Esophagus muscularis mucosa (tissue), 3 donors: ENCODE results near the gene ACVR1B.

Experiments
- POLR2AphosphoS5 ChIP-seq, 2 donors: sonication (generic); formaldehyde crosslinking; IDR thresholded peaks; one replicate each; pipeline ENCODE4 v1.6.1; 2017; ENCODE audit warnings: antibody characterized with exemption in 2 of 2
- TF ChIP-seq, protein P1 (sequence below), 3 experiments: fragments of 200-600 bp in 2 of 3; fragments of 450-650 bp in 1 of 3; sonication (generic) in 2 of 3; IDR thresholded peaks; one replicate each; pipeline ENCODE4 v1.5.1; 2017 to 2019; ENCODE audit warnings: antibody characterized with exemption in 3 of 3, mild to moderate bottlenecking in 2 of 3, moderate library complexity in 1 of 3

DNA sequence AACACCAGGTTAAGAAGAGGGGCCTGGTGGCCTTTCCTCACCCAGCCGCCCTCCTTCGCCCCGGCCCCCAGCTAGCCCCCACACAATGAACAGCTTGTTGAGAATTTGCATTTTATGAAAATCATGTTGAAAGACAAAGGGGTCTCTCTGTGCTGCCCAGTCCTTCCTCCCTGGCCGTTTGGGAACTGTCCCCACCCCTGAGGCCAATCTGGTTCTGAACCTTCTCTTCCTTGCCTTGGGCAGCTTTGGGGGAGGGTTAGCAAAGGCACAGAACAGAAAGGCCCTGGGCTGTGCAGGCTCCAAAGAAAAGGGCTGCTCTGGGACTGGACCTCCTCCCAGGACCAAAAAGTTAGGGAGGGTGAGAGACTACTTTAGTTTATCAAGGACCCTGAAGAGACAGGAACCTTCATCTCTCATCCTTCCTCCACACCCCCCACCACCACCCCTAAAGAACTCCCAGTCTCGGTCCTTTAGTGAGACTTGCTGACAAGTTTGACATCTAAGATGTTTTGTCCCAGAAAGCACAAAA is 56.5 kb downstream of the ACVR1B start:
- TF ChIP-seq, protein P1, sequence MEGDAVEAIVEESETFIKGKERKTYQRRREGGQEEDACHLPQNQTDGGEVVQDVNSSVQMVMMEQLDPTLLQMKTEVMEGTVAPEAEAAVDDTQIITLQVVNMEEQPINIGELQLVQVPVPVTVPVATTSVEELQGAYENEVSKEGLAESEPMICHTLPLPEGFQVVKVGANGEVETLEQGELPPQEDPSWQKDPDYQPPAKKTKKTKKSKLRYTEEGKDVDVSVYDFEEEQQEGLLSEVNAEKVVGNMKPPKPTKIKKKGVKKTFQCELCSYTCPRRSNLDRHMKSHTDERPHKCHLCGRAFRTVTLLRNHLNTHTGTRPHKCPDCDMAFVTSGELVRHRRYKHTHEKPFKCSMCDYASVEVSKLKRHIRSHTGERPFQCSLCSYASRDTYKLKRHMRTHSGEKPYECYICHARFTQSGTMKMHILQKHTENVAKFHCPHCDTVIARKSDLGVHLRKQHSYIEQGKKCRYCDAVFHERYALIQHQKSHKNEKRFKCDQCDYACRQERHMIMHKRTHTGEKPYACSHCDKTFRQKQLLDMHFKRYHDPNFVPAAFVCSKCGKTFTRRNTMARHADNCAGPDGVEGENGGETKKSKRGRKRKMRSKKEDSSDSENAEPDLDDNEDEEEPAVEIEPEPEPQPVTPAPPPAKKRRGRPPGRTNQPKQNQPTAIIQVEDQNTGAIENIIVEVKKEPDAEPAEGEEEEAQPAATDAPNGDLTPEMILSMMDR (IDR thresholded peaks at IDR 0.05) = no peak
- TF ChIP-seq POLR2AphosphoS5 (IDR thresholded peaks at IDR 0.05) = no peak
